K562 (cell line): ENCODE data around the gene CCL16. TPM values are rescaled to one million over a fixed set of nuclear protein-coding genes. Genes with fewer than 3 reads are reported as not detected.

Experiments used
- ATAC-seq: fragments of 200-7000 bp; cut with Tn5 transposase; 3 replicates; pipeline ENCODE4 v1.9.1; 2020; ENCODE audit warnings: moderate library complexity
- BruUV-seq: library from RNA; stranded (reverse); fragments of 400-500 nt; replicated peaks from 2 replicates; lab custom pipeline; 2021; lab: Mats Ljungman, UMichigan
- CTCF ChIA-PET: fragments of 300-600 bp; formaldehyde crosslinking; extraction: SDS; loops from one replicate; lab custom pipeline; 2021; ENCODE audit warnings: low intra/inter-chr PET ratio; lab: Yijun Ruan, JAX
- POLR2A ChIA-PET: fragments of 300-600, 350-650 bp; sonication (Branson Sonifier 250); formaldehyde crosslinking; extraction: SDS; loops from one replicate; lab custom pipeline; 2021; ENCODE audit warnings: antibody characterized with exemption, inconsistent platforms; lab: Yijun Ruan, JAX
- DNase-seq, 4 experiments: peaks; one replicate each; pipeline versions ENCODE4 v3.0.0 to v3.0.0-alpha.2; 2011 to 2018; ENCODE audit warnings: low spot score in 3 of 4, mixed read lengths in 3 of 4; ENCODE audit errors: extremely low read depth in 1 of 4
- FAIRE-seq: peaks from 2 replicates; lab custom pipeline; 2011; peaks lifted over from hg19 to GRCh38; lab: Jason Lieb, UNC
- H2AFZ ChIP-seq: 2 replicates; pipeline ENCODE4 v1.6.0; 2011; ENCODE audit warnings: low read depth, low read length, control low read depth, inconsistent platforms
- H3K27ac ChIP-seq: fragments of 200-600 bp; 3 replicates; pipeline ENCODE4 v1.8.0; 2011; ENCODE audit warnings: low read depth, mild to moderate bottlenecking, control low read depth, inconsistent platforms, low read length, moderate library complexity, mixed read lengths; ENCODE audit errors: extremely low read depth
- H3K27me3 ChIP-seq, 2 experiments: fragments of 300-600 bp in 1 of 2; 2 replicates in 1 of 2; 3 replicates in 1 of 2; pipeline versions ENCODE4 v1.6.0 to v1.8.0; 2011; ENCODE audit warnings: inconsistent platforms in 2 of 2, low read length in 2 of 2, mild to moderate bottlenecking in 1 of 2, mixed read lengths in 1 of 2, moderate library complexity in 1 of 2; ENCODE audit not compliant: control insufficient read depth in 2 of 2, insufficient read depth in 2 of 2
- H3K36me3 ChIP-seq: fragments of 300-600 bp; 3 replicates; pipeline ENCODE4 v1.8.0; 2011; ENCODE audit warnings: mild to moderate bottlenecking, low read length, inconsistent platforms; ENCODE audit not compliant: control insufficient read depth, insufficient read depth
- H3K4me1 ChIP-seq, 2 experiments: fragments of 200-600 bp in 1 of 2; replicated peaks in 1 of 2; 2 replicates in 1 of 2; 3 replicates in 1 of 2; pipeline versions ENCODE4 v1.5.1 to v1.8.0; 2011; ENCODE audit warnings: inconsistent platforms in 2 of 2, low read length in 2 of 2, mild to moderate bottlenecking in 1 of 2, mixed read lengths in 1 of 2, moderate library complexity in 1 of 2; ENCODE audit not compliant: control insufficient read depth in 2 of 2, insufficient read depth in 2 of 2
- H3K4me2 ChIP-seq: 2 replicates; pipeline ENCODE4 v1.6.1; 2011; ENCODE audit warnings: low read length, control low read depth, inconsistent platforms, mixed read lengths; ENCODE audit not compliant: insufficient read depth
- H3K4me3 ChIP-seq: fragments of 200-600 bp; sonication (generic), shearing (Covaris generic); 2 replicates; pipeline ENCODE4 v1.5.1; 2016; ENCODE audit warnings: control low read depth, inconsistent platforms
- H3K79me2 ChIP-seq: fragments of 200-600 bp; 3 replicates; pipeline ENCODE4 v1.8.0; 2011; ENCODE audit warnings: low read length, inconsistent platforms; ENCODE audit not compliant: control insufficient read depth, insufficient read depth
- H3K9ac ChIP-seq, 2 experiments: 2 replicates each; pipeline versions ENCODE4 v1.6.0 to v1.6.1; 2011; ENCODE audit warnings: low read depth in 2 of 2, low read length in 2 of 2, control low read depth in 1 of 2, inconsistent platforms in 1 of 2, mild to moderate bottlenecking in 1 of 2, mixed read lengths in 1 of 2; ENCODE audit not compliant: insufficient read depth in 1 of 2
- H3K9me1 ChIP-seq: one replicate; pipeline ENCODE4 v1.6.0; 2011; ENCODE audit warnings: inconsistent platforms, mild to moderate bottlenecking, low read length, moderate library complexity; ENCODE audit not compliant: control insufficient read depth, insufficient read depth
- H3K9me3 ChIP-seq: replicated peaks from 2 replicates; pipeline ENCODE4 v1.5.1; 2011; ENCODE audit warnings: low read depth, low read length, inconsistent platforms; ENCODE audit not compliant: control insufficient read depth, insufficient read depth
- H4K20me1 ChIP-seq: replicated peaks from 2 replicates; pipeline ENCODE4 v1.6.1; 2011; ENCODE audit warnings: low read length, inconsistent platforms, mixed read lengths; ENCODE audit not compliant: control insufficient read depth, insufficient read depth
- GTF2E2 ChIP-seq: fragments of 200-800 bp; sonication (Bioruptor generic); IDR thresholded peaks from 2 replicates; pipeline ENCODE4 v1.6.1; 2016; ENCODE audit warnings: missing genetic modification characterization, missing compliant biosample characterization
- KLF13 ChIP-seq: fragments of 450-650 bp; IDR thresholded peaks from 2 replicates; pipeline ENCODE4 v1.6.1; 2016; ENCODE audit warnings: missing genetic modification characterization, low read depth, mild to moderate bottlenecking, missing compliant biosample characterization, moderate library complexity, borderline replicate concordance
- NFYB ChIP-seq: IDR thresholded peaks from 2 replicates; pipeline ENCODE4 v1.6.1; 2011; ENCODE audit warnings: mild to moderate bottlenecking, moderate library complexity; ENCODE audit not compliant: insufficient read length; ENCODE audit errors: extremely low read depth
- RAD51 ChIP-seq: fragments of 450-650 bp; IDR thresholded peaks from 2 replicates; pipeline ENCODE4 v1.7.1; 2016; ENCODE audit warnings: low read depth, mild to moderate bottlenecking, borderline replicate concordance
- RBM25 ChIP-seq: fragments of 200-400 bp; formaldehyde crosslinking; IDR thresholded peaks from 2 replicates; pipeline ENCODE4 v1.6.1; 2018; ENCODE audit warnings: low read length, low read depth, moderate library complexity; ENCODE audit not compliant: severe bottlenecking
- USF2 ChIP-seq: sonication (generic); formaldehyde crosslinking; IDR thresholded peaks from 2 replicates; pipeline ENCODE4 v1.5.0; 2020; ENCODE audit warnings: missing genetic modification reagents
- YY1 ChIP-seq, 3 experiments: IDR thresholded peaks; 2 replicates each; pipeline ENCODE4 v1.6.1; 2011; ENCODE audit warnings: low read length in 2 of 3, mild to moderate bottlenecking in 2 of 3, moderate library complexity in 2 of 3, borderline replicate concordance in 1 of 3, control low read depth in 1 of 3, low read depth in 1 of 3; ENCODE audit not compliant: insufficient read depth in 3 of 3, insufficient replicate concordance in 2 of 3, control insufficient read depth in 1 of 3, insufficient read length in 1 of 3; ENCODE audit errors: extremely low read depth in 1 of 3
- WGBS: fragments of 100-300 bp; shearing (Covaris generic); methylation state at CpG from one replicate; pipeline ENCODE4 v1.1.6; 2016; ENCODE audit warnings: low coverage, mixed read lengths; ENCODE audit not compliant: insufficient coverage; ENCODE audit errors: missing lambda C conversion rate; 5-methylcytosine and 5-hydroxymethylcytosine counted together
- in situ Hi-C: fragments of 300-500 bp; cut with MboI; formaldehyde crosslinking; loops from 4 replicates; pipeline ENCODE4 v1.15.0; 2018; ENCODE audit warnings: inconsistent platforms, mixed read lengths
- intact Hi-C: fragments of 100-400 bp; cut with micrococcal nuclease; formaldehyde crosslinking; loops from 2 replicates; pipeline ENCODE4 v1.14.2; 2022
- polyA plus RNA-seq, 8 experiments: library from polyadenylated mRNA; depleted of rRNA in 4 of 8; stranded (reverse) in 5 of 8; unstranded in 3 of 8; fragments of >200 nt; fragmentation: Nextera tagmentation in 2 of 8; fragmentation: Illumina TruSeq in 1 of 8; extraction: Ambion mirVana in 2 of 8; extraction: Trizol in 1 of 8; gene quantifications; 2 replicates each; pipeline versions ENCODE4 v1.2.1 to v1.2.3, GENCODE V29; 2011 to 2014; ENCODE audit warnings: inconsistent platforms in 1 of 8, missing spikeins in 1 of 8
- total RNA-seq, 7 experiments: library from RNA; depleted of rRNA in 6 of 7; stranded (reverse); fragments of >200 nt in 6 of 7; fragmentation: Illumina TruSeq in 2 of 7; extraction: Trizol in 2 of 7; gene quantifications; 2 replicates each; pipeline versions ENCODE4 v1.2.1 to v1.2.3, GENCODE V29; 2011 to 2021; ENCODE audit warnings: low replicate concordance in 1 of 7
- TF ChIP-seq, protein P1 (sequence below): sonication (generic); formaldehyde crosslinking; IDR thresholded peaks from 2 replicates; pipeline ENCODE4 v1.9.0; 2022; ENCODE audit warnings: mild to moderate bottlenecking, missing genetic modification reagents

CCL16 gene
- total and polyA plus RNA-seq, 9 of the 15 experiments (the other 6 are each of a cell fraction or from before 2014, with no cell fraction given): not detected

DNA sequence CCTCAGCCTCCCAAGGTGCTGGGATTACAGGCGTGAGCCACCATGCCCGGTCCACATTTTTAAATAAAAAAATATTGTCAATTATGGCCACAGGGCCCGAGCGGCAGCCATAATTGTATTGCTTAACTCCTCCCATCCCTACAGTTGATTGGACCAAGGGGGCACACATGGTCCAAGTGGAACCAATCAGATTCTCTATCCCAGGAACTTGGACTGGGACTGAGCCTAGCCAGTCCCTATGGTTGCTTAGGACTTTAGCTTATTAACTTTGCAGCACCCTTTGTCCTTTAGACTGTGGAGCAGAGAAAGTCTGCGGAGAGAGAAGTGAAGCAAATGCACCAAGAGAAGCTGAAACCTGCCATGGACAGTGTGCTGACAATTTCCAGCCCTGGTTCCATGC lies 45.2 kb downstream of the CCL16 start:
- peak overlapping the region; percentile 49; the same call in 1 of the 2 replicates for H2AFZ ChIP-seq
- WGBS: 71% methylated on average over 5 of the region's 5 CpGs
- BruUV-seq: no TSS peak

More for the DNA sequence above, 45.2 kb downstream of the CCL16 start:
- no peak overlapping the region for H3K27ac ChIP-seq
- intact Hi-C loops: no loop called here
- H3K4me1 ChIP-seq: peaks cover 0 to 10% of the 10 kb centered on the region in 2 experiments; a peak in 4 of 5 replicates
- H3K9ac ChIP-seq: no peak overlapping the region
- H3K9me1 ChIP-seq: no peaks in the 10 kb centered on the region
- TF ChIP-seq USF2 (CRISPR knock-in tag) (peak; percentile 83), RBM25 (peak; percentile 8), NFYB (peak; percentile 31), GTF2E2 (tag) (no peak), YY1 (IDR thresholded peaks at IDR 0.05; ENCODE audit: borderline replicate concordance in 1 of 3, control insufficient read depth in 1 of 3, extremely low read depth in 1 of 3, insufficient read depth in 3 of 3, insufficient read length in 1 of 3, insufficient replicate concordance in 2 of 3, low read depth in 1 of 3, low read length in 2 of 3) (peak in 2 of 3 experiments; percentile 32 to 67), RAD51 (peak; percentile 61; the same call in 1 of the 2 replicates), KLF13 (tag) (no peak)
- TF ChIP-seq, protein P1, sequence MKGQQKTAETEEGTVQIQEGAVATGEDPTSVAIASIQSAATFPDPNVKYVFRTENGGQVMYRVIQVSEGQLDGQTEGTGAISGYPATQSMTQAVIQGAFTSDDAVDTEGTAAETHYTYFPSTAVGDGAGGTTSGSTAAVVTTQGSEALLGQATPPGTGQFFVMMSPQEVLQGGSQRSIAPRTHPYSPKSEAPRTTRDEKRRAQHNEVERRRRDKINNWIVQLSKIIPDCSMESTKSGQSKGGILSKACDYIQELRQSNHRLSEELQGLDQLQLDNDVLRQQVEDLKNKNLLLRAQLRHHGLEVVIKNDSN (CRISPR knock-in tag): peak; percentile 81
- H3K4me3 ChIP-seq: no peak overlapping the region
- H3K36me3 ChIP-seq: no peaks in the 10 kb centered on the region
- CTCF ChIA-PET: interaction anchor here (0.6 kb wide), 1 partner anchor 66 kb away, joined by 3 read pairs; no protein-coding TSS in a partner anchor
- H4K20me1 ChIP-seq: no peaks in the 10 kb centered on the region
- POLR2A ChIA-PET: interaction anchor here (0.7 to 1.5 kb wide), 2 partner anchors 9 to 20 kb away, joined by 3 to 4 read pairs; no protein-coding TSS in a partner anchor
- no peaks in the 10 kb centered on the region for H3K79me2 ChIP-seq
- no peak for FAIRE-seq
- DNase-seq: peak in 3 of 4 experiments; percentile 52 to 70 (median 54)
- H3K4me2 ChIP-seq: no peak overlapping the region
- no peaks in the 10 kb centered on the region for H3K27me3 ChIP-seq
- H3K9me3 ChIP-seq: no peaks in the 10 kb centered on the region
- in situ Hi-C loops: no loop called here
- peak; percentile 91 for ATAC-seq
